NCI-H82 treated with DMSO at 0.1 percent for 48 hours (cell line): ENCODE measurements around the gene XRCC1.

Source experiments
- DNase-seq: peaks from one replicate; lab custom pipeline; 2025; ENCODE audit not compliant: unreplicated experiment; lab: John Stamatoyannopoulos, UW

Gene XRCC1, protein sequence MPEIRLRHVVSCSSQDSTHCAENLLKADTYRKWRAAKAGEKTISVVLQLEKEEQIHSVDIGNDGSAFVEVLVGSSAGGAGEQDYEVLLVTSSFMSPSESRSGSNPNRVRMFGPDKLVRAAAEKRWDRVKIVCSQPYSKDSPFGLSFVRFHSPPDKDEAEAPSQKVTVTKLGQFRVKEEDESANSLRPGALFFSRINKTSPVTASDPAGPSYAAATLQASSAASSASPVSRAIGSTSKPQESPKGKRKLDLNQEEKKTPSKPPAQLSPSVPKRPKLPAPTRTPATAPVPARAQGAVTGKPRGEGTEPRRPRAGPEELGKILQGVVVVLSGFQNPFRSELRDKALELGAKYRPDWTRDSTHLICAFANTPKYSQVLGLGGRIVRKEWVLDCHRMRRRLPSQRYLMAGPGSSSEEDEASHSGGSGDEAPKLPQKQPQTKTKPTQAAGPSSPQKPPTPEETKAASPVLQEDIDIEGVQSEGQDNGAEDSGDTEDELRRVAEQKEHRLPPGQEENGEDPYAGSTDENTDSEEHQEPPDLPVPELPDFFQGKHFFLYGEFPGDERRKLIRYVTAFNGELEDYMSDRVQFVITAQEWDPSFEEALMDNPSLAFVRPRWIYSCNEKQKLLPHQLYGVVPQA

DNA sequence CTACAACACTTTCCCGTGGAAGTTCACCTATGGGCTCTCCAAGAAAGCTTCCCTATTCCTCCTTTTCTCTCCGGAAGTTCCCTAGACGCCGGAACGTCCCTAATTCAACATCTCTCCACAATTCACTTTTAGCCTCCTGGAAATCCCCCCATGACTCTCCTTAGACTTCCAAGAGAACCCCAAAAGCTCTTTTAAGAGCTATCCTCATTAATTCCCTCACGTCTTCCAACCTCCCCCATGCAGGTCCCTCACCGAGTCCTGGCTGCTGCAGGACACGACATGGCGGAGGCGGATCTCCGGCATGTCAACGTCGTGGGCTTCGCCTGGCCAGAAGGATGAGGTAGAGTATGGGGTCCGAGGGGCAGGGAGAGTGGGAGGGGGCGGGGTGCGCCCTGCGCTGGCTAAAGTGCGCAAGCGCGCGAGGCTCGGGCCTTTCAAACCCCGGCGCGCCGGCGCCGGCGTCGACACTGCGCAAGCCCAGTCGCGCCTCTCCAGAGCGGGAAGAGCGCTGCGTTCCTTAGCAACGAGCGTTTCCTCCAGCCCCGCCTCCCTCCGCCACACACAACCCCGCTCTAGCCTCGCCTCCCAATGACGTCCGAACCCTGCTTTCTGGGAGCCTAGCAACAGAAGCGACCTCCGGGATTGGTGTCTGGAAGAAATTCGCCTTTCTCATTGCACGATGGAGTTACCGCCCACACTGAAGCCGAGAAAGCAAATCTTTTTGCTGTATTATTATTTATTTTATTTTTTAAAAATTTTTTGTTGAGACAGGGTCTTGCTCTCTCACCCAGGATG is at the start of gene XRCC1, which contains the start of gene PINLYP:
XRCC1 (minus strand) TSS at position 372 of the 795 bp plus-strand sequence; CDS start at position 303, 69 bp downstream.
PINLYP (plus strand) TSS at position 646 of the 795 bp plus-strand sequence. CDS start 1,391 bp downstream, outside the sequence.
- peak; percentile 96 for DNase-seq

DNA sequence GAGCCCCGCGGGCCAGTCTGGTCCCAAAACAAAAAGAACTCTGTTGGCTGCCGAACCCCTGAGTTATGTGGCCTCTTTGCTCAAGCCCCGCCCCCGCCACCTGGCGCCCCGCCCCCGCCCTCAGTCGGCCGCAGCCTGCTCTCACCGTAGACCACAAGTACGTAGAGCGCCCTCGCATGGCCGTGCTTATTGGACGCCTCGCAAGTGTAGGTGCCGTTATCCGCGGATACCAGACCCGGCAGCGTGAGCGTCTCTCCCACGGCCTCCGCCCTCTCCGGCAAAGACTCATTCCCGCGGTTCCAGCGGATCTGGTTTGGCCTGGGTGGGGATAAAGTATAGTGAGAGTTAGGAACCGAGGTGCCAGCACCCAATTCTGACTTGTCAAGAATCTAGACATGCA is 49.6 kb upstream of the XRCC1 start:
- no peak for DNase-seq

DNA sequence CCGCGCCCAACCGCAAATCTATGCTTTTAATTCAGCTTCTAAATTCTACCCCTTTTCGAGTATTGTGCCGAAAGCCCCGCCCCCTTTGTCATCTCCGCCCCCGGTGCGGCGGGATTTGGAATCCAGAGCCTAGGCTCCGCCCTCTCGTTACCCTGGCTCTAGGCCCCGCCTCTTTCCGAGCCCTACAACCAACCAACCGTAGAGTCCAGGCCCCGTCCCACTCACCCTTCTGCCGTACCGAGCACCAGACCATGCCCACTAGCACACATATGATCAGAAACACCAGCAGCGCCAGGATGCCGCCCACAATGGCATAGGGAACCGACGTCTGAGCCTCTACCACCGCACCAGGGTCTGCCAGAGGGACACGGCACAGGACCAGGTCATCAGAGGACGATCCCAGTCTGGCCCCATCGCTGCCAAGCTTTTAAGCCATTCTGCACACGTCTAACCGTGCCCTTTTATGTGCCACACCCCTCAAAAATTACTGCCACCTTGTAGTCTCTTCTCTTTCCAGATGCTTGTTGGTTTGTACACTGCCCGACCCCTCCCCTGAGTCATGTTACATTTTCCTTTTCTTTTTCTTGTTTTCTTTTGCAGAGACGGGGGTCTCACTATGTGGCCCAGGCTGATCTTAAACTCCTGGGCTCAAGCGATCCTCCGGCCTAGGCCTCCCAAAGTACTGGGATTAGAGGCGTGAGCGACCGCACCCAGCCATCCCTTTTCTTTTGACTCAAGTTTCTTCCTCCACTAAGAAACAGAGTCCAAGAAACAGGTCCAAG is 48.8 kb upstream of the XRCC1 start:
- no peak for DNase-seq

DNA sequence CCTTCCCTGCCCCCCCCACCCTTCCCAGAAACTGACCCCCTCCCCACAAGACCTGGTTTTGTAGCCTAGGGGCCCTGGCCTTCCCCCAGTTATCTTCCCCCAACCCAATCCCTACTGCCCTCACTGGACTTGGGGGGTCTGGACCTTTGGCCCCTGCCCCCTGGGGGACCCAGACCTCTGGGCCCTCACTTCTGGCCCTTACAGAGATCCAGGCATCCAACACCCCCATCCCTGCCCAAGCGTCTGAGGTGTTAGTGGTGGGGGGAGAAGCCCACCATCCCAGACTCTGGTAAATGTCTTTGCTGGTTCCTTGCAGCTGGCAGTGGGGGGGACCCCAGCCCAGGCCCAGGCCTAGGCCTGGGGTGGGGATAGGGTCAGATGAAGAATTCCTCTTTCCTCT is 47.6 kb upstream of the XRCC1 start:
- DNase-seq: no peak

- DNase-seq: no peak
Observed at GRCh38 chr19:43622070-43622469, 46.7 kb upstream of the XRCC1 start.

- no peak for DNase-seq
Observed at GRCh38 chr19:43620061-43621001, 45.0 kb upstream of the XRCC1 start.

DNA sequence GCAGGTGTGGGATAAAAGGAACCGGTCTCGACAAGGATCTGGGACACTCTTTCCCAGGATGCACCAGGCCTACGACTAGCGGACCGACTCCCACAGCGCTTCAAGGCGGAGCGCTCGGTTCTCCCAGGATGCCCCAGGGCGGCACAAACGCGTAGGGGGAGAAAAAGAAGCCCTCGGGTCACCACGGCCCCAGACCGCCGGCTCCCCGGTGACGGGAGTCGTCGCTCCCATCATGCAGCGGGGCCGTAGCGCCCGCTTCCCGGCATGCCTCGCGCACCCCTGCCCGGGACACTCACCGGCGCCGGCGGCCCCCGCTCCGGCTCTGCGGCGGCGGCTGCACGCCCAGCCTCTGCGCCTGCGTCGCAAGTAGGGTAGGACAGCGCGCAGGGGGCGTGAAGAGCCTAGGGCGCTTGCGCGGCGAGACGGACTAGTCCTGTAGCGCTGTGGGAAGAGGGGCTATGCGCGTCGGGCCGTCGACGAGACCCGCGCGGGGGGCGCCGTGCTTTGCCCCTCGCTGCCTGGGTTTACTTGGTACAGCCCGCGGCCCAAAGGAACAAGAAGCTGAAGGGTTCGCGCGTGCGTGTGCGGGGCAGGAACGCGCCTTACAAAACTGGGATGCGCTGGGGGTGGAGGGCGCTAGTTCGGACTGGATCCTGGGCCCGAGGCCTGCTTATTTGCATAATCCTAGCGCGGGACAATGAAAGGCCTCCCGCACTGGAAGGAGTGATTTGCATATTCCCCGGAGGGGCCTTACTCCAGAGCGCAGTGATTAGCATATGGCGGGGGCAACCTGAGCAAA is 44.1 kb upstream of the XRCC1 start, which contains the start of gene ZNF428:
ZNF428 (minus strand) TSS at position 368 of the 799 bp plus-strand sequence. CDS start 5,325 bp downstream, outside the sequence.
- peak; percentile 90 for DNase-seq

GRCh38 chr19:43618921-43619261 is 43.6 kb upstream of the XRCC1 start:
- no peak for DNase-seq

GRCh38 chr19:43616954-43617353 is 41.6 kb upstream of the XRCC1 start:
- DNase-seq: no peak

GRCh38 chr19:43616306-43616705 is 41.0 kb upstream of the XRCC1 start:
- DNase-seq: no peak

DNA sequence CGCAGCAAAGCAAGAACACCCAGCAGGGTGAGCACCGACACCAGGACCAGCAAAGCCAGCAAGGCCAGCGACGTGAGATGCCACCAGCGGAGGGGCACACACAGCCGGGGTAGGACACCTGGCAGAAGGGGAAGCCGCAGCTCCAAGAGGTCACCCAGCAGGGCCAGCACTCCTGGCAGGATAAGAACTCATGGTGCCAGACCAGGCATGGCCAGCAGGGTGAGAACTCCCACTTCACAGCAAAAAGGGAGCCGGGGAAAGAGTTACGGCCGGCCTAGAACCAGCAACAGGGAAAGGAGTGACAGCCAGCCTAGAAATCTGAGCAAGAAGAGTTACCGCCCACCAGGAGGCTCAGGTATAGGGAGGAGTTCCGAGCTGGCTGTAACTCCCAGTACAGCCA is 37.0 kb upstream of the XRCC1 start:
- no peak for DNase-seq

DNA sequence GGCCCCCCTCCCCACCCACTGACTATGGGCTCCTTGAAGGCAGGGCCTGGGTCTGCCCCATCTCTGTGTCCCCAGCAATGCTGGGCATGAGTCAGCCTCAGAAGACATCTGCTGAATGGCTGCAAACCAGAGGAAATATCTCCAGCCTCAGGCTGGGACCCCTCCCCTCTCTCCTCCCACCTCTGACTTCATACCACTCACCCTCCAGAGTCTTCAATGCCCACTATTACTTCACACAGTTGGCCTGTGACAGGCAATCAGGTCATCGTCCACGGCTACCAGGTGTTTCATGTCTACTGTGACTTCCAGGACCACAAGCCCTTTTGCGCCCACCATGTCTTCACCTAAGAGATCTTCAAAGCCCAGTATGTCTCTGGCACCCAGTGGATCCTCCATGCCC is 36.5 kb upstream of the XRCC1 start, which contains the start of gene SRRM5:
SRRM5 (plus strand) TSS at position 301 of the 400 bp plus-strand sequence; CDS start at position 335, 34 bp downstream.
- DNase-seq: no peak

DNA sequence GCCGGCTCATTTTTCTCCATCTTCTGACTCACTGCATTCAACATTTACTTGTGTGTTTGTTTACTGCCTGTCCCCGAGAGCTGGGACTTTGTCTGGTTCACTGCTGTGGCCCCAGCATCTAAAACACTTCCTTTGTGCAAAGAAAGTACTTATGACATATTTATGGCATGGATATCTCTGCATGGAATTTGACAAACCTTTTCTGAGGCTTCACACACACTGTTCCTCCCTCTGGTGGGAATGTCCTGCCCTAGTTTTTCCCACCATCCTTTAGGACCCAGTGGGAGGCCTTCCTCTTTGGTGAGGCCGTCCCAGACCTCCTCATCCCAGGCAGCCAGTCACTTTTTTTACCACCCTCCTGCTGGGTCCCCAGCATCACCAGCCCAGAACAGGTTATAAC is 35.2 kb upstream of the XRCC1 start:
- no peak for DNase-seq

DNA sequence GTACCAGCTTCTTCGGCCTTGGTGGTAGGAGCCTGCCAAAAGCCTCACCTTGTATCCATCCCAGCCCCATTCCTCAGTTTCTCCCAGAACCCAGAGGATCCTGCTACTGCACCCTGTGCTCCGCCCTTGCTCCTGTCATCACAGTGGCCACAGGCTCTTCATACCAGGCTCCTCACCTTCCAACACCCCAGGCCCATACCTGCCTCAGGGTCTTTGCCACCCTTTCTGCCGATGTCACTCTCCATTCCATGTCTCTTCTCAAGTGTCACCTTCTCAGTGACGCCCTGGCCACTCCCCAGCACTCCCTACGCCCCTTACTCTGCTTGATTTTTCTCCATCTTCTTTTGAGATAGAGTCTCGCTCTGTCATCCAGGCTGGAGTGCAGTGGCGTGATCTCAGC is 34.5 kb upstream of the XRCC1 start:
- DNase-seq: no peak

DNA sequence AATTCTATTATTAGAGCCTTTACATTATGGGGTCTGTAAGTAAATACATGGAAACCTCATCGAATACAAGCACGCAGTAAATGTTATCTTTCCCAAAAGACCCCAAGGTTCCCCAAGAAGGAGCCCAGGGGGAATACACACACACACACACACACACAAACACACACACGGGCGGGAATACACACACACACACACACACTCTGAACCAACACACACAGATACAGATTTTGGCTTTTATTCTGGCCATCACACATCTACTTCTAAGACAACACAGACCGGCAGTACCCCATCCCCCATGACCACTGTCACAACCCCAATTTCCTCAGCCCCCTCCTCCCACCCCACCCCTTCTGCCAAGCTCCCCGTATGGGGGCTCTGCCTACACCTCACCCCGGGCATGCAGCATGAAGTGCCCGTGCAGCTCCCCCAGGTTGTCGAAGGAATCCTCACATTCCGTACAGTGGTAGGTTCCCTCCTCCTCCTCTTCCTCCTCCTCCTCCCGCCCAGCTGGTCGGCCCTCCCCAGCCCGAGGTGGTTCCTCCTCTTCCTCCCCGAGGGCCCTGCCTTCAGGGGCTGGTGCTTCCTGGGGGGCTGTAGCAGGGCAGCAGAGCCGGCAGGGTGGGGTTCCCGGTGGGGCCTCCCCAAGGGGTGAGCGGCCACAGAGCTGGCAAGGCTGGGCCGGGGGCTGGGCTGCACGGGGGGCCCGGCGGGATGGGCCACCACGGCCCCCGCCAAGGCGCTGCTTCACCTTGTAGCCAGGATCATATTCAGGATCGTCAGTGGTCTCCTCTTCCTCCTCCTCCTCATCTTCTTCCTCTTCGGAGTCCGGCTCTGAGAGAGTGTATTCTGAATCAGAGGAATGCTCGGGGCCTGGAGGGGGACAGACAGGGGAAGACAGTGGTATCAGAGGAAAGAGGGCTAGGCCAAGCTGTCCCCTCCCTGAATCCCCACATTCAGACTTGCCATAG is 32.2 kb upstream of the XRCC1 start:
- no peak for DNase-seq

GRCh38 chr19:43606569-43607229 is 31.4 kb upstream of the XRCC1 start:
- DNase-seq: no peak
